Spleen (tissue), 11 donors: Measurements from ENCODE around the gene ABCB1. TPM values are rescaled to one million over a fixed set of nuclear protein-coding genes. Genes with fewer than 3 reads are reported as not detected.

Experiments used
- DNase-seq: peaks from one replicate; pipeline ENCODE4 v3.0.0-alpha.2; 2020
- H3K27ac ChIP-seq, 8 donors: fragments of 200-600 bp; sonication (generic) in 7 of 8; 1 replicate in 4 of 8; 2 replicates in 4 of 8; pipeline versions ENCODE4 v1.5.0 to v1.8.0; 2016 to 2021; ENCODE audit warnings: inconsistent platforms in 4 of 8, mild to moderate bottlenecking in 4 of 8, moderate library complexity in 1 of 8
- H3K27me3 ChIP-seq, 7 donors: fragments of 200-600 bp; sonication (generic) in 6 of 7; replicated peaks in 1 of 7; 1 replicate in 4 of 7; 2 replicates in 3 of 7; pipeline versions ENCODE4 v1.5.0 to v1.8.0; 2016 to 2021; ENCODE audit warnings: inconsistent platforms in 3 of 7, mild to moderate bottlenecking in 1 of 7
- H3K36me3 ChIP-seq, 6 donors: fragments of 200-600 bp; sonication (generic) in 5 of 6; 1 replicate in 4 of 6; 2 replicates in 2 of 6; pipeline versions ENCODE4 v1.5.0 to v1.8.0; 2016 to 2021; ENCODE audit warnings: inconsistent platforms in 2 of 6
- H3K4me1 ChIP-seq, 6 donors: fragments of 200-600 bp; sonication (generic) in 5 of 6; 1 replicate in 3 of 6; 2 replicates in 3 of 6; pipeline versions ENCODE4 v1.5.0 to v1.8.0; 2016 to 2021; ENCODE audit warnings: inconsistent platforms in 3 of 6
- H3K4me3 ChIP-seq, 8 donors: fragments of 200-600 bp; sonication (generic) in 7 of 8; 1 replicate in 4 of 8; 2 replicates in 4 of 8; pipeline versions ENCODE4 v1.5.0 to v1.8.0; 2016 to 2021; ENCODE audit warnings: inconsistent platforms in 4 of 8, mild to moderate bottlenecking in 4 of 8, moderate library complexity in 2 of 8
- H3K9me3 ChIP-seq, 8 donors: fragments of 200-600 bp; sonication (generic) in 7 of 8; 1 replicate in 4 of 8; 2 replicates in 4 of 8; pipeline versions ENCODE4 v1.5.0 to v1.8.0; 2016 to 2021; ENCODE audit warnings: inconsistent platforms in 4 of 8
- POLR2A ChIP-seq, 3 donors: fragments of 450-650 bp; IDR thresholded peaks; one replicate each; pipeline ENCODE4 v1.5.1; 2017; ENCODE audit warnings: antibody characterized with exemption in 3 of 3, mild to moderate bottlenecking in 1 of 3
- POLR2AphosphoS5 ChIP-seq, 3 donors: sonication (generic); formaldehyde crosslinking; IDR thresholded peaks; one replicate each; pipeline ENCODE4 v1.5.1; 2017; ENCODE audit warnings: antibody characterized with exemption in 3 of 3
- whole genome bisulfite sequencing, 5 donors: extraction: QIAGEN DNeasy Blood & Tissue Kit in 3 of 5; methylation state at CpG; one replicate each; pipeline versions ENCODE4 v1.1.5 to v1.1.7; 2013 to 2018; 5-methylcytosine and 5-hydroxymethylcytosine counted together
- intact Hi-C: fragments of 100-400 bp; cut with DNase I; formaldehyde crosslinking; loops from one replicate; pipeline ENCODE4 v1.15.0; 2023; ENCODE audit warnings: low total_unique reads
- polyA plus RNA-seq, 3 donors: library from polyadenylated mRNA; stranded (reverse); fragments of 200-250 nt; gene quantifications; one replicate each; pipeline ENCODE4 v1.2.1, GENCODE V29; 2013
- total RNA-seq, 7 donors: library from RNA; depleted of rRNA in 3 of 7; stranded (reverse); fragments of >200 nt in 3 of 7; fragmentation: NEBNext Ultra II Directional in 4 of 7; extraction: Animal tissue kit (Norgen Biotek cat#: 25700) in 4 of 7; gene quantifications; one replicate each; pipeline versions ENCODE4 v1.1.0 to v1.2.1, GENCODE V29; 2016 to 2021
- TF ChIP-seq, protein P1 (sequence below), 11 experiments: fragments of 200-600 bp in 7 of 11; fragments of 450-650 bp in 4 of 11; sonication (generic) in 4 of 11; IDR thresholded peaks in 8 of 11; conservative IDR thresholded peaks in 3 of 11; 1 replicate in 7 of 11; 2 replicates in 4 of 11; pipeline versions ENCODE4 v1.4.0 to v1.8.0; 2016 to 2021; ENCODE audit warnings: antibody characterized with exemption in 11 of 11, inconsistent platforms in 4 of 11, mild to moderate bottlenecking in 1 of 11
- donor health status: healthy with polysubstance abuse.
- donor health status: DM: no; HTN: no; CAD: no; lungs with moderate emphysema.
- donor health status: DM: no; HTN: no; CAD: no.
- donor health status: Bipolar disorder and iron deficiency.
- donor health status: healthy.
- donor health status: DM: no; HTN: no; CAD: no.
- donor health status: DM: yes; HTN: yes; CAD: no.

The ABCB1 gene
- total and polyA plus RNA-seq, 10 donors, result 3.0 to 25.6 (median 11.3) TPM

DNA sequence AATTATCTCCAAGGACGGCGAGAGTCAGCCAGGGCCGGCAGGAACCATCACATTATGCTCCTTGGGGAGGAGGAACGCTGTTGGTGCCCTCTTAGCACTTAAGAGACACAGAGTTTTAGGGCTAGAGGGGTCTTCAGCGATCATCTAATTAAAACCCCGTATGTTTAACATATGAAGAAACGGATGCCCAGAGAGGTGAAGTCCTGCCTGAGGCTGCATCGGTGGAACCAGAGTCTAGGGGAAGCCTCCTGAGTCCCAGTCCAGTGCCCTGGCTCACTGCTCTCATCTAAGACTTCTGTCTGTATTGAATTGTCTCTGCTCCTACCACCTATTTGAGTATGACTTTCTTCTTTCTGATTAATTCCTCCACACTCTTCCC lies 124.5 kb downstream of the ABCB1 start:
- 55 to 69% (median 65%) methylated on average over 8 of the region's 8 CpGs for WGBS, 5 donors
- H3K36me3 ChIP-seq, result no peaks in the 10 kb centered on the region
- TF ChIP-seq, protein P1, sequence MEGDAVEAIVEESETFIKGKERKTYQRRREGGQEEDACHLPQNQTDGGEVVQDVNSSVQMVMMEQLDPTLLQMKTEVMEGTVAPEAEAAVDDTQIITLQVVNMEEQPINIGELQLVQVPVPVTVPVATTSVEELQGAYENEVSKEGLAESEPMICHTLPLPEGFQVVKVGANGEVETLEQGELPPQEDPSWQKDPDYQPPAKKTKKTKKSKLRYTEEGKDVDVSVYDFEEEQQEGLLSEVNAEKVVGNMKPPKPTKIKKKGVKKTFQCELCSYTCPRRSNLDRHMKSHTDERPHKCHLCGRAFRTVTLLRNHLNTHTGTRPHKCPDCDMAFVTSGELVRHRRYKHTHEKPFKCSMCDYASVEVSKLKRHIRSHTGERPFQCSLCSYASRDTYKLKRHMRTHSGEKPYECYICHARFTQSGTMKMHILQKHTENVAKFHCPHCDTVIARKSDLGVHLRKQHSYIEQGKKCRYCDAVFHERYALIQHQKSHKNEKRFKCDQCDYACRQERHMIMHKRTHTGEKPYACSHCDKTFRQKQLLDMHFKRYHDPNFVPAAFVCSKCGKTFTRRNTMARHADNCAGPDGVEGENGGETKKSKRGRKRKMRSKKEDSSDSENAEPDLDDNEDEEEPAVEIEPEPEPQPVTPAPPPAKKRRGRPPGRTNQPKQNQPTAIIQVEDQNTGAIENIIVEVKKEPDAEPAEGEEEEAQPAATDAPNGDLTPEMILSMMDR (IDR thresholded peaks at IDR 0.05 in 8 of 11, conservative IDR thresholded peaks at IDR 0.05 in 3 of 11), result no peak
- no peak for TF ChIP-seq POLR2A (IDR thresholded peaks at IDR 0.05)
- TF ChIP-seq POLR2AphosphoS5 (IDR thresholded peaks at IDR 0.05), result no peak
- DNase-seq, result no peak
- peaks cover 6 to 52% (median 33%) of the 10 kb centered on the region in 6 donors for H3K4me1 ChIP-seq
- no peaks in the 10 kb centered on the region for H3K9me3 ChIP-seq
- peak overlapping the region; percentile 58 to 92 (median 84) for H3K27ac ChIP-seq
- peaks cover 0 to 23% (median 11%) of the 10 kb centered on the region in 7 donors for H3K27me3 ChIP-seq
- intact Hi-C loops, result no loop called here
- H3K4me3 ChIP-seq, result peak overlapping the region; percentile 40 to 78 (median 44)

DNA sequence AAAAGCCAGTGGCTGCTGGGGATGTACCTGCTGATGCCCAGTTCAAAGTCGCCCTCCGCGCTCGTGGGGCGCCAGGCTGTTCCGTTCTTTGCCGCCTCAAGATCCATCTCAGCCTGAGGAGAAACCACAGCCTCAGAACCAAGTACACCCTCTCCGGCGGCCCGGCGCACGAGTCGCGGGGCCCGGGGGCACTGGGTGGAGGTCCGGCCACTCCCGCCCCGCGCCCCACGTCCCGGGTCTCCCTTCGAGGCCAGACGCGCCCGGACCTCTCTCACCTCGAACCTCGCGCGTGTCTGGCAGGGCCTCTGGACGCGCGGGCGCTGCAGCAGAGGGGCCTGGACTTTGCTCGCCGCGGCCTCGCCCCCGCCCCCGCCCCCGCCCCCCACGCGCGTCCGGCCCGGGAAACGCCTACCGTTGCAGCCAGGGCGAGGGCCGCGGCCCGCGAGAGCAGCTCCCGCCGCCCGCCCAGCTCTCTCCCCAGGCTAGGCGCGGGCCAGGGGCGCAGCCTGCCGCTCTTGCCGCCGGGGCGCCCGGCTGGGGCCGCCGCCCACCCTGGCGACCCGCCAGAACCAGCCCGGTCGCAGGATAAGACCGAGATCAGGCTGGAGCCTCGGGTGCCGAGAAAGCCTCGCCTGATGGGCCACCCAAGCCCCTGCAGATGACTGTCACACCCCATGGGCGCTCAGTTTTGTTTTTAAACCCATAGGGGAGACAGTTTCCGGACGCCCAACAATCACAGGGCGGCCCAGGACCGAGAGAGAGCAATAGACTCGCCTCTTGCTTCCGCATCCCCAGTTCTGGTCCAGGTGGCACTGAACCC lies 125.1 kb downstream of the ABCB1 start, which contains the start of gene ABCB4:
ABCB4 (minus strand) TSS at position 322 of the 820 bp plus-strand sequence; CDS start at position 107, 215 bp downstream.
- 5 to 16% (median 5%) methylated on average over 31 to 80 of the region's 80 CpGs for WGBS, 5 donors
- peaks cover 6 to 52% (median 33%) of the 10 kb centered on the region in 6 donors for H3K4me1 ChIP-seq
- peak in 2 of 3 donors; percentile 30 to 60 for TF ChIP-seq POLR2AphosphoS5 (IDR thresholded peaks at IDR 0.05)
- TF ChIP-seq, protein P1 (IDR thresholded peaks at IDR 0.05 in 8 of 11, conservative IDR thresholded peaks at IDR 0.05 in 3 of 11), result no peak
- H3K27ac ChIP-seq, result peak within 1 kb of the TSS; percentile 58 to 92 (median 84)
- no peaks in the 10 kb centered on the region for H3K36me3 ChIP-seq
- DNase-seq, result peak; percentile 84
- H3K27me3 ChIP-seq, result peaks cover 0 to 23% (median 11%) of the 10 kb centered on the region in 7 donors
- peak within 1 kb of the TSS; percentile 40 to 78 (median 44) for H3K4me3 ChIP-seq
- H3K9me3 ChIP-seq, result no peaks in the 10 kb centered on the region
- intact Hi-C loops, result no loop called here

DNA sequence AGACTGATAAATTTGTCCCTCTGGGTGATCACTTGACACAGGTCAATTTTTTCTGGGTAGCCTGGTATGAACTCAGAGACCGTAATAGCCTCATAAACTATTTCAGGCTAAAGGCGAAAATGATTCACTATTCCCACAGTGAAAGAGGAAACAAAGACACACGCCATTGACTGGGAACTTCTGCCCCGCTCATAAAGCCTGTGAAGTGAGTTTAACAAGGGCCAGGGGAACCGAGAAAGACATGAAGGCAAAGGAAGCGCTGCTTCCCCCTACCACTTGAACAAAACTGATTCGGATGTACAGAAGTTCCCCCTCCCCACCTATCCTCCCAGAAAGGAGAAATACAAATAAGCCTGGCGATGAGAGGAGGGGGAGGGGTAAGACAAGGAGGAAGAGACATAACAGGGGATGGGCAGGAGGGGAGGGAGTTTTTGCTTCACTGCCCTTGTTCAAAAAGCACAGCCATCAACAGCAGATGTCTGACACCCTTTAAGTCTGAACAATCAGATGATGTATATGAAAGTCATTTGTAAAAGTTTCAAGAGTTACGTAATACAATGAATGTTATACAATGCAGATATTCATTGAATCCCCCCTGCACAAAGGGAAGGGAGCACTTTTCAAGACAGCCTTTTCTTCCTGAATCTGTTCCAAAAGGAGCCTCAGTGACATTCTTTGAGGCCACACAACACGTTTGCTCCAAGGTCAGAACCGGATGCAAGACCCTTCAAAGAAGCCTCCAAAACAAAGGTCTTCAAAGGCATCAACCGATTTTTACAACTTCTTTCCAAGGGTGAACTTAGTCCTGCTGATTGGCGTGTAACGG lies 125.9 kb downstream of the ABCB1 start:
- Histone ChIP-seq H3K4me3 (peak overlapping the region; percentile 40 to 78 (median 44)), H3K27me3 (peaks cover 0 to 23% (median 11%) of the 10 kb centered on the region in 7 donors), H3K9me3 (no peaks in the 10 kb centered on the region), H3K36me3 (no peaks in the 10 kb centered on the region), H3K27ac (peak overlapping the region; percentile 58 to 92 (median 84)), H3K4me1 (peaks cover 6 to 52% (median 33%) of the 10 kb centered on the region in 6 donors)
- intact Hi-C loops, result no loop called here
- TF ChIP-seq POLR2A (IDR thresholded peaks at IDR 0.05) (no peak), POLR2AphosphoS5 (IDR thresholded peaks at IDR 0.05) (peak in 1 of 3 donors; percentile 71)
- TF ChIP-seq, protein P1 (IDR thresholded peaks at IDR 0.05 in 8 of 11, conservative IDR thresholded peaks at IDR 0.05 in 3 of 11), result no peak
- DNase-seq, result no peak
- 4 to 7% (median 5%) methylated on average over 14 of the region's 14 CpGs for WGBS, 5 donors
